ENCODE measurements around the gene RAB41.
"Not testable (repeated sequence)": the region's sequence is repeated elsewhere in the genome, so short reads cannot be mapped to it uniquely, and the experiment has no call there.

Gene RAB41

GRCh38 chrX:70292788-70293187 is 10.8 kb downstream of the RAB41 start:
- DNase-seq = no peak

GRCh38 chrX:70293621-70294020 is 11.6 kb downstream of the RAB41 start:
- no peak for DNase-seq

GRCh38 chrX:70301716-70302115 is 19.7 kb downstream of the RAB41 start:
- no peak for DNase-seq

- DNase-seq = no peak
Observed at GRCh38 chrX:70313503-70313902, 31.5 kb downstream of the RAB41 start.

- DNase-seq = no peak
Observed at GRCh38 chrX:70322784-70323183, 40.8 kb downstream of the RAB41 start.

- DNase-seq = not testable (repeated sequence)
Observed at GRCh38 chrX:70323628-70324027, 41.7 kb downstream of the RAB41 start.

GRCh38 chrX:70324326-70324725 is 42.4 kb downstream of the RAB41 start:
- DNase-seq = no peak

GRCh38 chrX:70331161-70331560 is 49.2 kb downstream of the RAB41 start:
- DNase-seq = no peak

GRCh38 chrX:70332600-70332999 is 50.6 kb downstream of the RAB41 start:
- DNase-seq = no peak

Measured in T1000 (cell line).